ENCODE data around the gene EPS8L3.

GRCh38 chr1:109761227-109762038 is 2.3 kb downstream of the EPS8L3 start:
- TF ChIP-seq POLR2A (IDR thresholded peaks at IDR 0.05) (no peak), CTCF (IDR thresholded peaks at IDR 0.05) (no peak)
